Gastroesophageal sphincter (tissue), 4 donors: ENCODE results near the gene CASP3. TPM values are rescaled to one million over a fixed set of nuclear protein-coding genes. Genes with fewer than 3 reads are reported as not detected.
"Not testable (repeated sequence)": the region's sequence is repeated elsewhere in the genome, so short reads cannot be mapped to it uniquely, and the experiment has no call there.

Experiments
- ATAC-seq: fragments of 150-250 bp; one replicate; pipeline ENCODE4 v1.9.1; 2016; ENCODE audit warnings: mild to moderate bottlenecking, moderate library complexity
- H3K27ac ChIP-seq, 4 donors: fragments of 200-600 bp; sonication (generic) in 3 of 4; 1 replicate in 3 of 4; 2 replicates in 1 of 4; pipeline ENCODE4 v1.5.1; 2016 to 2019
- H3K27me3 ChIP-seq: fragments of 200-600 bp; sonication (generic); one replicate; pipeline ENCODE4 v1.5.1; 2019
- H3K36me3 ChIP-seq, 2 donors: fragments of 200-600 bp; sonication (generic); one replicate each; pipeline ENCODE4 v1.5.1; 2019; ENCODE audit warnings: control low read depth in 1 of 2
- H3K4me1 ChIP-seq, 3 donors: fragments of 200-600 bp; sonication (generic); 1 replicate in 2 of 3; 2 replicates in 1 of 3; pipeline ENCODE4 v1.5.1; 2016 to 2019; ENCODE audit warnings: control low read depth in 2 of 3
- H3K4me3 ChIP-seq, 2 donors: fragments of 200-600 bp; sonication (generic); one replicate each; pipeline ENCODE4 v1.5.1; 2019; ENCODE audit warnings: mild to moderate bottlenecking in 1 of 2, moderate library complexity in 1 of 2
- H3K9me3 ChIP-seq, 3 donors: fragments of 200-600 bp; sonication (generic); one replicate each; pipeline ENCODE4 v1.5.1; 2017 to 2019; ENCODE audit warnings: control low read depth in 2 of 3
- CTCF ChIP-seq, 4 experiments: fragments of 200-600 bp in 2 of 4; fragments of 450-650 bp in 2 of 4; sonication (generic) in 1 of 4; IDR thresholded peaks; one replicate each; pipeline ENCODE4 v1.5.1; 2017 to 2019; ENCODE audit warnings: antibody characterized with exemption in 4 of 4, mild to moderate bottlenecking in 2 of 4, moderate library complexity in 2 of 4
- EP300 ChIP-seq: sonication (generic); formaldehyde crosslinking; IDR thresholded peaks from one replicate; pipeline ENCODE4 v1.6.1; 2017; ENCODE audit warnings: antibody characterized with exemption, mild to moderate bottlenecking
- POLR2A ChIP-seq, 2 donors: fragments of 450-650 bp; IDR thresholded peaks; one replicate each; pipeline ENCODE4 v1.6.1; 2017; ENCODE audit warnings: antibody characterized with exemption in 2 of 2, mild to moderate bottlenecking in 2 of 2, moderate library complexity in 1 of 2
- POLR2AphosphoS5 ChIP-seq: sonication (generic); formaldehyde crosslinking; IDR thresholded peaks from one replicate; pipeline ENCODE4 v1.6.1; 2017; ENCODE audit warnings: antibody characterized with exemption
- WGBS, 2 donors: methylation state at CpG; one replicate each; pipeline ENCODE4 v1.1.5; 2018; ENCODE audit warnings: low coverage in 1 of 2; 5-methylcytosine and 5-hydroxymethylcytosine counted together
- total RNA-seq, 4 donors: library from RNA; depleted of rRNA; stranded (reverse); fragments of >200 nt; gene quantifications; one replicate each; pipeline ENCODE4 v1.1.0, GENCODE V29; 2016

CASP3 gene
- total RNA-seq, 4 donors from 2014 or later, result 12.1 to 28.5 (median 14.7) TPM

GRCh38 chr4:184655889-184656869, 6.9 kb upstream of the CASP3 start:
- TF ChIP-seq EP300, result no peak
- no peak for TF ChIP-seq CTCF (IDR thresholded peaks at IDR 0.05)
- TF ChIP-seq POLR2A (IDR thresholded peaks at IDR 0.05), result no peak
- no peak for TF ChIP-seq POLR2AphosphoS5
- no peaks in the 10 kb centered on the region for H3K9me3 ChIP-seq
- H3K36me3 ChIP-seq, result peaks cover 0 to 54% of the 10 kb centered on the region in 2 donors
- 95 to 100% methylated on average over 5 to 8 of the region's 8 CpGs for WGBS, 2 donors
- peaks cover 0 to 7% (median 0%) of the 10 kb centered on the region in 3 donors for H3K4me1 ChIP-seq
- no peak overlapping the region for H3K4me3 ChIP-seq
- ATAC-seq, result no peak
- no peaks in the 10 kb centered on the region for H3K27me3 ChIP-seq
- H3K27ac ChIP-seq, result no peak overlapping the region

- WGBS, 2 donors, result 35 to 50% methylated on average over 1 to 2 of the region's 2 CpGs
- peaks cover 0 to 31% of the 10 kb centered on the region in 2 donors for H3K36me3 ChIP-seq
Observed at GRCh38 chr4:184653650-184654049, 4.4 kb upstream of the CASP3 start.

GRCh38 chr4:184652681-184653080, 3.4 kb upstream of the CASP3 start:
- not testable (repeated sequence) for H3K27me3 ChIP-seq, ATAC-seq, H3K9me3 ChIP-seq, H3K4me3 ChIP-seq, H3K27ac ChIP-seq
- Histone ChIP-seq H3K36me3 (peaks cover 0 to 23% of the 10 kb centered on the region in 2 donors), H3K4me1 (peaks cover 2 to 27% (median 13%) of the 10 kb centered on the region in 3 donors)

More at GRCh38 chr4:184653650-184654049, 4.4 kb upstream of the CASP3 start:
- no peak for ATAC-seq
- TF ChIP-seq POLR2A (IDR thresholded peaks at IDR 0.05) (no peak), POLR2AphosphoS5 (no peak), CTCF (IDR thresholded peaks at IDR 0.05) (no peak), EP300 (no peak)
- no peak overlapping the region for H3K27ac ChIP-seq
- peaks cover 0 to 19% (median 7%) of the 10 kb centered on the region in 3 donors for H3K4me1 ChIP-seq
- no peak overlapping the region for H3K4me3 ChIP-seq
- H3K27me3 ChIP-seq, result no peaks in the 10 kb centered on the region
- H3K9me3 ChIP-seq, result no peaks in the 10 kb centered on the region

- Histone ChIP-seq H3K36me3 (peaks cover 0 to 16% of the 10 kb centered on the region in 2 donors), H3K4me1 (peaks cover 8 to 35% (median 21%) of the 10 kb centered on the region in 3 donors), H3K4me3 (no peak overlapping the region), H3K9me3 (no peaks in the 10 kb centered on the region), H3K27me3 (no peaks in the 10 kb centered on the region), H3K27ac (no peak overlapping the region)
- WGBS, 2 donors, result 89 to 100% methylated on average over 3 to 8 of the region's 8 CpGs
- TF ChIP-seq POLR2A (IDR thresholded peaks at IDR 0.05) (no peak), CTCF (IDR thresholded peaks at IDR 0.05) (no peak), EP300 (no peak), POLR2AphosphoS5 (no peak)
- no peak for ATAC-seq
Observed at GRCh38 chr4:184651899-184652298, 2.7 kb upstream of the CASP3 start.

- ATAC-seq, result no peak
- H3K27ac ChIP-seq, result peak overlapping the region; percentile 79 to 99 (median 95)
- WGBS, 2 donors, result 31 to 39% methylated on average over 12 to 16 of the region's 21 CpGs
- H3K9me3 ChIP-seq, result no peaks in the 10 kb centered on the region
- peaks cover 11 to 51% (median 21%) of the 10 kb centered on the region in 3 donors for H3K4me1 ChIP-seq
- peak overlapping the region; percentile 65 to 86 for H3K4me3 ChIP-seq
- peaks cover 0 to 11% of the 10 kb centered on the region in 2 donors for H3K36me3 ChIP-seq
- no peaks in the 10 kb centered on the region for H3K27me3 ChIP-seq
- TF ChIP-seq EP300 (no peak), CTCF (IDR thresholded peaks at IDR 0.05) (no peak), POLR2AphosphoS5 (no peak), POLR2A (IDR thresholded peaks at IDR 0.05) (no peak)
Observed at GRCh38 chr4:184649971-184650855, 966 bp upstream of the CASP3 start.
